Neural cell (in vitro differentiated cells): ENCODE measurements around the gene RAP2A.

Experiments
- EP300 ChIP-seq: fragments of 450-650 bp; conservative IDR thresholded peaks from 2 replicates; pipeline ENCODE4 v1.6.1; 2014; ENCODE audit warnings: antibody characterized with exemption, mild to moderate bottlenecking, moderate library complexity; ENCODE audit not compliant: poor library complexity, severe bottlenecking
- EZH2 ChIP-seq: fragments of 200-600, 300-800 bp; shearing (Covaris generic), sonication (generic); IDR thresholded peaks from 2 replicates; pipeline ENCODE4 v1.6.1; 2014; ENCODE audit warnings: antibody characterized with exemption, low read length, borderline replicate concordance, mild to moderate bottlenecking; ENCODE audit not compliant: insufficient read depth, poor library complexity, severe bottlenecking
- MXI1 ChIP-seq: fragments of 450-650 bp; conservative IDR thresholded peaks from 2 replicates; pipeline ENCODE4 v1.6.1; 2014; ENCODE audit warnings: antibody characterized with exemption, mild to moderate bottlenecking; ENCODE audit not compliant: poor library complexity, severe bottlenecking
- POLR2AphosphoS5 ChIP-seq: IDR thresholded peaks from 2 replicates; pipeline ENCODE4 v1.6.1; 2012
- REST ChIP-seq: IDR thresholded peaks from 2 replicates; pipeline ENCODE4 v1.6.1; 2012; ENCODE audit warnings: borderline replicate concordance
- SMC3 ChIP-seq: fragments of 450-650 bp; conservative IDR thresholded peaks from 2 replicates; pipeline ENCODE4 v1.6.1; 2014; ENCODE audit warnings: antibody characterized with exemption, mild to moderate bottlenecking, moderate library complexity; ENCODE audit not compliant: poor library complexity
- TAF1 ChIP-seq: IDR thresholded peaks from 2 replicates; pipeline ENCODE4 v1.6.1; 2012; ENCODE audit warnings: low read depth
- TF ChIP-seq, protein P1 (sequence below): fragments of 450-650 bp; IDR thresholded peaks from 2 replicates; pipeline ENCODE4 v1.5.1; 2014; ENCODE audit warnings: antibody characterized with exemption, mild to moderate bottlenecking, moderate library complexity; ENCODE audit not compliant: poor library complexity, severe bottlenecking

DNA sequence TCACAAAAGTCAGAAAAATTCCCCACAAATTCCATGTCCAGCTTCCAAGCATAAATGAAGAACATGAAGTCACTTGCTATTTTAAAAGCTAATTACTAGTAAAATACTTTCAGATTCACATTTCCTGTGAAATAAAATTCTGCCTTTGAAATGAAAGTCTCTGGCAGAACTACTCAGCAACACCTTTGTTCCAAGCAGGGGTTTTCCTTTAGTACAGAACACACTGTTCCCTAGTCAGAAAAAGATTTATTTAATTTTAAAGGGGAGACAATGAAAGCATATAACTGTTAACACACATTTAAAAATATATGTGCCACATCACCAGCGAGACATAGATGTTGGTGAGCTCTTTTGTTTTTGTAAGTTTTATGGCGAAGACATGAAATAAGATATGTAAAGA lies 26.4 kb upstream of the RAP2A start:
- TF ChIP-seq EP300 (no peak), EZH2 (no peak), SMC3 (no peak), MXI1 (no peak), REST (no peak), POLR2AphosphoS5 (no peak), TAF1 (no peak)
- TF ChIP-seq, protein P1, sequence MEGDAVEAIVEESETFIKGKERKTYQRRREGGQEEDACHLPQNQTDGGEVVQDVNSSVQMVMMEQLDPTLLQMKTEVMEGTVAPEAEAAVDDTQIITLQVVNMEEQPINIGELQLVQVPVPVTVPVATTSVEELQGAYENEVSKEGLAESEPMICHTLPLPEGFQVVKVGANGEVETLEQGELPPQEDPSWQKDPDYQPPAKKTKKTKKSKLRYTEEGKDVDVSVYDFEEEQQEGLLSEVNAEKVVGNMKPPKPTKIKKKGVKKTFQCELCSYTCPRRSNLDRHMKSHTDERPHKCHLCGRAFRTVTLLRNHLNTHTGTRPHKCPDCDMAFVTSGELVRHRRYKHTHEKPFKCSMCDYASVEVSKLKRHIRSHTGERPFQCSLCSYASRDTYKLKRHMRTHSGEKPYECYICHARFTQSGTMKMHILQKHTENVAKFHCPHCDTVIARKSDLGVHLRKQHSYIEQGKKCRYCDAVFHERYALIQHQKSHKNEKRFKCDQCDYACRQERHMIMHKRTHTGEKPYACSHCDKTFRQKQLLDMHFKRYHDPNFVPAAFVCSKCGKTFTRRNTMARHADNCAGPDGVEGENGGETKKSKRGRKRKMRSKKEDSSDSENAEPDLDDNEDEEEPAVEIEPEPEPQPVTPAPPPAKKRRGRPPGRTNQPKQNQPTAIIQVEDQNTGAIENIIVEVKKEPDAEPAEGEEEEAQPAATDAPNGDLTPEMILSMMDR = no peak
